Gastroesophageal sphincter (tissue), 3 donors: ENCODE measurements around the gene NCKAP5.

ENCODE experiments used
- EP300 ChIP-seq: sonication (generic); formaldehyde crosslinking; IDR thresholded peaks from one replicate; pipeline ENCODE4 v1.6.1; 2017; ENCODE audit warnings: antibody characterized with exemption, mild to moderate bottlenecking
- POLR2AphosphoS5 ChIP-seq: sonication (generic); formaldehyde crosslinking; IDR thresholded peaks from one replicate; pipeline ENCODE4 v1.6.1; 2017; ENCODE audit warnings: antibody characterized with exemption
- TF ChIP-seq, protein P1 (sequence below), 4 experiments: fragments of 200-600 bp in 2 of 4; fragments of 450-650 bp in 2 of 4; sonication (generic) in 1 of 4; IDR thresholded peaks; one replicate each; pipeline ENCODE4 v1.5.1; 2017 to 2019; ENCODE audit warnings: antibody characterized with exemption in 4 of 4, mild to moderate bottlenecking in 2 of 4, moderate library complexity in 2 of 4

DNA sequence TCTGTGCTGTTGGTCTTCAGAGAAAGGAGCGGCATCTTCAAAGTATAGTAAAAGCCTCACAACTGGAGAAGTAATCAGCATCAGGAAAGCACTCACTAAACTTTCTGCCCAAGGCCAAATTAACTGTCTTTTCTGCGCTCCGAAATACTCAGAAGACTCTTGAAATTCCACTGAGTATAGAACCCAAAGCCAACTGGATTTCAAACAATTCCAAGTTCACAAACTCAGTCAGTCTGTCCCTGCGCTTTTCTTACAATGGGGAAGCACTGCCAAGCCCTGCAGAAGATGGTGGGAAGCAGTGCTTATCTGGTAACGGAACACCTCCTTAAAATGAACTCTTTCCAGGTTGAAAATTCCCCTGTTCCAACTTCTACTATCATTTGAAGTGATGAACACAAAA lies 193.5 kb downstream of the NCKAP5 start:
- TF ChIP-seq, protein P1, sequence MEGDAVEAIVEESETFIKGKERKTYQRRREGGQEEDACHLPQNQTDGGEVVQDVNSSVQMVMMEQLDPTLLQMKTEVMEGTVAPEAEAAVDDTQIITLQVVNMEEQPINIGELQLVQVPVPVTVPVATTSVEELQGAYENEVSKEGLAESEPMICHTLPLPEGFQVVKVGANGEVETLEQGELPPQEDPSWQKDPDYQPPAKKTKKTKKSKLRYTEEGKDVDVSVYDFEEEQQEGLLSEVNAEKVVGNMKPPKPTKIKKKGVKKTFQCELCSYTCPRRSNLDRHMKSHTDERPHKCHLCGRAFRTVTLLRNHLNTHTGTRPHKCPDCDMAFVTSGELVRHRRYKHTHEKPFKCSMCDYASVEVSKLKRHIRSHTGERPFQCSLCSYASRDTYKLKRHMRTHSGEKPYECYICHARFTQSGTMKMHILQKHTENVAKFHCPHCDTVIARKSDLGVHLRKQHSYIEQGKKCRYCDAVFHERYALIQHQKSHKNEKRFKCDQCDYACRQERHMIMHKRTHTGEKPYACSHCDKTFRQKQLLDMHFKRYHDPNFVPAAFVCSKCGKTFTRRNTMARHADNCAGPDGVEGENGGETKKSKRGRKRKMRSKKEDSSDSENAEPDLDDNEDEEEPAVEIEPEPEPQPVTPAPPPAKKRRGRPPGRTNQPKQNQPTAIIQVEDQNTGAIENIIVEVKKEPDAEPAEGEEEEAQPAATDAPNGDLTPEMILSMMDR (IDR thresholded peaks at IDR 0.05) = no peak
- no peak for TF ChIP-seq EP300
- no peak for TF ChIP-seq POLR2AphosphoS5
